Measurements from ENCODE around the gene TOPORS. TPM values are rescaled to one million over a fixed set of nuclear protein-coding genes. Genes with fewer than 3 reads are reported as not detected.
A peak's percentile ranks its signal among the peaks of the same experiment; 100 is the strongest.

The TOPORS gene
- total and polyA plus RNA-seq, 4 donors, result 4.8 to 19.9 (median 10.4) TPM

GRCh38 chr9:32584784-32585183 is 32.4 kb upstream of the TOPORS start:
- WGBS, result 41% methylated on average over 2 of the region's 2 CpGs
- no peaks in the 10 kb centered on the region for H3K27me3 ChIP-seq (ENCODE audit: control insufficient read depth in 4 of 4, insufficient read depth in 4 of 4, low read length in 3 of 4)
- DNase-seq (ENCODE audit: low spot score), result no peak
- H3K9me3 ChIP-seq (ENCODE audit: control insufficient read depth in 4 of 4, low read length in 3 of 4), result no peaks in the 10 kb centered on the region
- H3K4me1 ChIP-seq (ENCODE audit: control insufficient read depth in 4 of 4, insufficient read depth in 4 of 4, low read length in 3 of 4), result peaks cover 0 to 7% (median 2%) of the 10 kb centered on the region in 4 donors
- H3K4me3 ChIP-seq (ENCODE audit: low read depth in 1 of 3, low read length in 3 of 3), result no peak overlapping the region
- no peak overlapping the region for H3K9ac ChIP-seq (ENCODE audit: low read depth in 1 of 2, low read length in 2 of 2)
- H3K36me3 ChIP-seq (ENCODE audit: control insufficient read depth in 4 of 4, insufficient read depth in 3 of 4, low read depth in 1 of 4, low read length in 3 of 4), result no peaks in the 10 kb centered on the region
- no peak overlapping the region for H3K27ac ChIP-seq (ENCODE audit: low read depth in 1 of 2, low read length in 2 of 2)
- TF ChIP-seq TAF1 (conservative IDR thresholded peaks at IDR 0.05) (no peak), HNF4G (IDR thresholded peaks at IDR 0.05) (no peak), CTCF (IDR thresholded peaks at IDR 0.05; ENCODE audit: low read depth, low read length, missing input control) (no peak), GABPA (IDR thresholded peaks at IDR 0.05 in 1 of 2, conservative IDR thresholded peaks at IDR 0.05 in 1 of 2) (no peak), RAD21 (IDR thresholded peaks at IDR 0.05) (no peak), JUND (IDR thresholded peaks at IDR 0.05) (no peak), RXRA (IDR thresholded peaks at IDR 0.05) (no peak), FOXA1 (IDR thresholded peaks at IDR 0.05) (no peak), NR2F2 (IDR thresholded peaks at IDR 0.05) (no peak), FOXA2 (IDR thresholded peaks at IDR 0.05) (no peak), EGR1 (IDR thresholded peaks at IDR 0.05; ENCODE audit: low read depth in 2 of 2) (no peak), YY1 (IDR thresholded peaks at IDR 0.05) (no peak), HNF4A (conservative IDR thresholded peaks at IDR 0.05) (no peak), ZBTB33 (IDR thresholded peaks at IDR 0.05) (no peak), REST (IDR thresholded peaks at IDR 0.05) (no peak), ATF3 (IDR thresholded peaks at IDR 0.05) (no peak)

GRCh38 chr9:32581512-32582143 is 29.2 kb upstream of the TOPORS start:
- DNase-seq (ENCODE audit: low spot score), result no peak
- Histone ChIP-seq H3K27me3 (ENCODE audit: control insufficient read depth in 4 of 4, insufficient read depth in 4 of 4, low read length in 3 of 4) (no peaks in the 10 kb centered on the region), H3K27ac (ENCODE audit: low read depth in 1 of 2, low read length in 2 of 2) (no peak overlapping the region), H3K36me3 (ENCODE audit: control insufficient read depth in 4 of 4, insufficient read depth in 3 of 4, low read depth in 1 of 4, low read length in 3 of 4) (no peaks in the 10 kb centered on the region), H3K9ac (ENCODE audit: low read depth in 1 of 2, low read length in 2 of 2) (no peak overlapping the region), H3K9me3 (ENCODE audit: control insufficient read depth in 4 of 4, low read length in 3 of 4) (no peaks in the 10 kb centered on the region), H3K4me3 (ENCODE audit: low read depth in 1 of 3, low read length in 3 of 3) (no peak overlapping the region), H3K4me1 (ENCODE audit: control insufficient read depth in 4 of 4, insufficient read depth in 4 of 4, low read length in 3 of 4) (peaks cover 0 to 8% (median 3%) of the 10 kb centered on the region in 4 donors)
- WGBS, result 38% methylated on average over 3 of the region's 3 CpGs
- TF ChIP-seq NR2F2 (IDR thresholded peaks at IDR 0.05) (no peak), RAD21 (IDR thresholded peaks at IDR 0.05) (peak; percentile 75 to 85), CTCF (IDR thresholded peaks at IDR 0.05; ENCODE audit: low read depth, low read length, missing input control) (peak; percentile 52)
